Measurements from ENCODE around the gene RGS9.

RGS9 gene

GRCh38 chr17:65097110-65097509 lies 40.1 kb upstream of the RGS9 start:
- TF ChIP-seq, protein P1, sequence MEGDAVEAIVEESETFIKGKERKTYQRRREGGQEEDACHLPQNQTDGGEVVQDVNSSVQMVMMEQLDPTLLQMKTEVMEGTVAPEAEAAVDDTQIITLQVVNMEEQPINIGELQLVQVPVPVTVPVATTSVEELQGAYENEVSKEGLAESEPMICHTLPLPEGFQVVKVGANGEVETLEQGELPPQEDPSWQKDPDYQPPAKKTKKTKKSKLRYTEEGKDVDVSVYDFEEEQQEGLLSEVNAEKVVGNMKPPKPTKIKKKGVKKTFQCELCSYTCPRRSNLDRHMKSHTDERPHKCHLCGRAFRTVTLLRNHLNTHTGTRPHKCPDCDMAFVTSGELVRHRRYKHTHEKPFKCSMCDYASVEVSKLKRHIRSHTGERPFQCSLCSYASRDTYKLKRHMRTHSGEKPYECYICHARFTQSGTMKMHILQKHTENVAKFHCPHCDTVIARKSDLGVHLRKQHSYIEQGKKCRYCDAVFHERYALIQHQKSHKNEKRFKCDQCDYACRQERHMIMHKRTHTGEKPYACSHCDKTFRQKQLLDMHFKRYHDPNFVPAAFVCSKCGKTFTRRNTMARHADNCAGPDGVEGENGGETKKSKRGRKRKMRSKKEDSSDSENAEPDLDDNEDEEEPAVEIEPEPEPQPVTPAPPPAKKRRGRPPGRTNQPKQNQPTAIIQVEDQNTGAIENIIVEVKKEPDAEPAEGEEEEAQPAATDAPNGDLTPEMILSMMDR (conservative IDR thresholded peaks at IDR 0.05; ENCODE audit: low read depth, low read length) = no peak
- no peak for DNase-seq (ENCODE audit: low read depth)
- no peak overlapping the region for H3K4me3 ChIP-seq (ENCODE audit: low read length)

- TF ChIP-seq, protein P1 (conservative IDR thresholded peaks at IDR 0.05; ENCODE audit: low read depth, low read length) = no peak
- no peak for DNase-seq (ENCODE audit: low read depth)
Measured at GRCh38 chr17:65099475-65099874, 37.7 kb upstream of the RGS9 start.

DNA sequence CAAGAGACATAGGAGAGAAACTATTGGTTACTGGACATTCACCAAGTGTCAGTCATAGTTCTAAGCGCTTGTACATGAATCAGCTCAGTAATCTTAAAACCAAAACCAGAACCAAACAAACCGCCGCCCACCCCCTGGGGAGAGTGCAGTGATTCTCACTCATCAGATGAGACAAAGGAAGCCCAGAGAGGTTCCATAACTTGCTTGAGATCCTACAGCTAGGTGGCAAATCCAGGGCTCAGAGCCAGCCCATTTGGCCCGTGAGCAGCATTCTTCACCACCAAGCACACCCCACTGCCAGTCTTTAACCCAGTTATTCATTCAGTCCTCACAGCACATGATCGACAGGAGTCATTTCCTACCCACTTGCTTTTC lies 37.2 kb upstream of the RGS9 start:
- TF ChIP-seq, protein P1 (conservative IDR thresholded peaks at IDR 0.05; ENCODE audit: low read depth, low read length) = no peak
- H3K4me3 ChIP-seq (ENCODE audit: low read length) = peak overlapping the region; percentile 44
- no peak for DNase-seq (ENCODE audit: low read depth)

More at GRCh38 chr17:65099475-65099874, 37.7 kb upstream of the RGS9 start:
- H3K4me3 ChIP-seq (ENCODE audit: low read length) = no peak overlapping the region

GRCh38 chr17:65100316-65101140 lies 36.6 kb upstream of the RGS9 start:
- TF ChIP-seq, protein P1 (conservative IDR thresholded peaks at IDR 0.05; ENCODE audit: low read depth, low read length) = peak; percentile 73
- peak; percentile 23 for DNase-seq (ENCODE audit: low read depth)
- peak overlapping the region; percentile 49 for H3K4me3 ChIP-seq (ENCODE audit: low read length)

DNA sequence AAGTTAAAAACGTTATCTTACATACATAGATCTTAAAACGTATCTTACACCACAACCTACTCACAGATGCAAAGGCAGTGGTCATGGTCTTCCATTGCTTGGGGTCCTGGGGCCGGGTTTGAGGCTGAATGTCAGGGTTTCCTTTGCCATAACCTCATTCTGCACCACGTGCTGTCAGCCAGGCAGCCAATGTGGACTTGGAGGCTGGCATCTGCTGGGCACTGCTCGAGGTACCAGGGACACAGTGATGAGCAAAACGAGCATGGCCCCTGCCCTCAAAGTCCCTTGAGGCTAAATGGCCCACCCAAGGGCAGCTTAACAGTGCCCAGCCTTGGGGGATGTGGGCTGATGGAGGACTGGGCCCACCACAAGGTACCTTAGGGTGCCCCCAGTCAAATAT lies 35.8 kb upstream of the RGS9 start:
- TF ChIP-seq, protein P1 (conservative IDR thresholded peaks at IDR 0.05; ENCODE audit: low read depth, low read length) = no peak
- H3K4me3 ChIP-seq (ENCODE audit: low read length) = no peak overlapping the region
- no peak for DNase-seq (ENCODE audit: low read depth)

- no peak for DNase-seq (ENCODE audit: low read depth)
- no peak overlapping the region for H3K4me3 ChIP-seq (ENCODE audit: low read length)
- TF ChIP-seq, protein P1 (conservative IDR thresholded peaks at IDR 0.05; ENCODE audit: low read depth, low read length) = no peak
Measured at GRCh38 chr17:65102235-65102634, 34.9 kb upstream of the RGS9 start.

GRCh38 chr17:65102788-65103187 lies 34.4 kb upstream of the RGS9 start:
- DNase-seq (ENCODE audit: low read depth) = no peak
- H3K4me3 ChIP-seq (ENCODE audit: low read length) = no peak overlapping the region
- TF ChIP-seq, protein P1 (conservative IDR thresholded peaks at IDR 0.05; ENCODE audit: low read depth, low read length) = no peak
